ENCODE data around the gene MRPS33.
"Not testable (repeated sequence)": the region's sequence is repeated elsewhere in the genome, so short reads cannot be mapped to it uniquely, and the experiment has no call there.

Gene MRPS33

DNA sequence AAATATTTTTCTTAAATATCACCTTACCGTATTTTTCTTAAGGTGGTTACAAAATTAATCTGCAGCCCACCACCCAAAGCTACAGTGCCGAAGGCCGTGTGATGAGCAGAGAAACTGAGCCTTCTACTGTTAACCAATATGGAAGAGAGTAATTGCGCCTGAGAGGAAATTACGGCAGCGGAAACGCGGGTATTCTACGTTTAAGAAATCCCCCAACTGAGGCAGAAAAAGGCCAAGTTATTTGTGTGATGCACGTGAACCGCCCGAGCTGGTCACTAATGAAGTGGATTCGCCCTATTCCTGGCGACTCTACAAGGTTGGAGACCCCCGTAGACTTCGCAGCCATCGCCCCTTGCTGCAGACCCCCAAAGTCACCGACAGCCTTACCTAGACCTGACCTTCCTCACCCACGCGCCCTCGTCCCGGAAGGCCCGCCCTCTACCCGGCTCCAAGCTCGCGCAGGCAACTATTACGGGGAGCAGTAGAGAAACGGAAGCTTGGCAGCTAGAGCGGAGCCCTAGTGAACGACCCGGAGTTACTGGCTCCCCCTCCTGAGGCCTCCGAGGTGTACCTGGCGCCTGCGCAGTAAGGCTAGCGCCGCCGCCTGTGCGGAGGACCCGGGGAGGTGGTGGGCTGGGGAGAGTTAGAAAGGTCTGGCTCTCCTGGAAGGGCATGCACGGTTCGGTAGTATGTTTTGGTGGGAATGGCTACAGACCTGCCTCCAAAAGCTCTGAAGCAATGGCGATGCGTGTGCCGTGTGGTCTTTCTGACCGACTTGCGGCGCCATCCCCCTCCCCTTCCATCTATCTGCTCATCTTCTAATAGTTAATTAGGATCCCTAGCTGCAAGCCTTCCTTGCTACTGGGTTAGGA is at the start of gene MRPS33:
Gene MRPS33, minus strand, starts transcription at position 429 of the 872 bp plus-strand sequence. CDS start 4,319 bp downstream, outside the sequence.
- DNase-seq, result peak; percentile 71 to 99 (median 95)

DNA sequence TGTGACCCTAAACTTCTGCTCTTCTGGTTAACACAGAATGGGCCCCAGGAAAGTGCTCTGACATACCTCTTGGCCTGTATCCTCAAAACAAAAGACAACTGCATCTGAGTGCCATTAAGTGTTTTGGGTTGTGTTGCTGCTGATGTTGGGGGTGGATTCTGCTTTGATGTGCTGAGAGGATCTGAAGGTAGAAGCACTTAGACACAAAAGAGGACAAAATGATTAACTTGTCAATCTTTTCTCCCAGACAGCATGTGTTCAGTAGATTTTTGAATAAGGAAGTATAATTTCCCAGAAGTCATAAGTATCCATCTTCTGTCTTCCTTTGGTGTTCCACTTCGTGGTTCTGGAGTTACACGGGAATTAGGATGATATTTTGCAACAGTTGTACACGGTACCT is 43.0 kb upstream of the MRPS33 start:
- DNase-seq, result no peak

DNA sequence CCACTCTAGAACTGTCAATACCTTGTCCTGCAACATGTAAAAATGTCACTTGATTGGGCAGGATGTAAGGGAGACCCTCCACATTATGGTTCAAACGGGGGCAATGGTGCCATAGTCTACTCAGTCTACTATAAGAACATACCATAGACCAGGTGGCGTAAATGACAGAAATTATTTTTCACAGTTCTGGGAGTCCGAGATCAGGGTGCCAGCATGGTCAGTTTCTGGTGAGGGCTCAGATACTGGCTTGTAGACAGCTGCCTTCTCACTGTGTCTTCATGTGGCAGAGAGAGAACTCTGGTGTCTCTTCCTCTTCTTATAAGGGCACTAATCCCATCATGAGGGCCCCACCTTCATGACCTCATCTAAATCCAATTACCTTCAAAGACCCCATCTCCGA is 40.4 kb upstream of the MRPS33 start:
- no peak for DNase-seq

DNA sequence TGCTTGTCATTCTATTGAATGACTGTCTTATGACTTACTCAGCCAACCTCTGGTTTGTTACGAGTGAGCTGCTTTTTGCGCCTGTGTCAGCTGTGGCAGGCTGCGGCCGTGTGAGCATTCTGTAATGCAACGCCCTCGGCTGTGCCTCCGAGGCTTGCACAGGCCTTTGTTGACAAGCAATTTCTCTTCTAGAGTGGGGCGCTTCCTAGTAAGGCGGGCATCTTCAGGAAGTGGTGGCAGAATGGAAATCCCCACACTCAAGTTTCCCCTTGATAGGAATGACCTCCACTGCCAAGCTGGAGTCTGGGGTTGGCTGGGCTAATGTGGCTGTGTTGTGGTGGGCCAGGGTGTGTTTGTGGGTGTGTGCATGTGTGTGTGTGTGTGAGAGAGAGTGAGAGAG is 38.9 kb upstream of the MRPS33 start:
- no peak for DNase-seq

DNA sequence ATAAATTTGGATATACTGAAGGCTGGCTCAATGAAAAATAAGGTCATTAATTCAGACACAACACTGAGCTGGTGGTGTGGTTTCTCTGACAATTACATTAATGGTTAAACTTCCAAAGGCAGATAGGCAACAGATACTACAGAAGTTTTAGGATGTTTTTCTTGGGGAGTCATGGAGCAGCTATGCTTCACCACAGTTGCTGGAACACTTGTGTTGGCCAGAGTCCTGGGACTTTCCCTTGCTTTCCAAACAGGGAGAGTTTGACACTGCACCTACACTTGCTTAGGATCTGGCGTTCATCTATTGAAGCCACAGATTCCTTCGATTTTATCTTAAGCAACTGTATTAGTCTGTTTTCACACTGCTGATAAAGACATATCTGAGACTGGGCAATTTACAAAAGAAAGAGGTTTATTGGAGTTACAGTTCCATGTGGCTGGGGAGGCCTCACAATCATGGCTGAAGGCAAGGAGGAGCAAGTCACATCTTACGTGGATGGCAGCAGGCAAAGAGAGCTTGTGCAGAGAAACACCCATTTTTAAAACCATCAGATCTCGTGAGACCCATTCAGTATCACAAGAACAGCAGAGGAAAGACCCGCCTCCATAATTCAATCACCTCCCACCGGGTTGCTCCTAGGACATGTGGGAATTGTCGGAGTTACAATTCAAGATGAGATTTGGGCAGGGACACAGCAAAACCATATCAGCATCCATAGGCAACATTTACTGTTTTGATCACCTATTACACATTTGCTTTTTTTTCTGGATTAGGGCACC is 31.3 kb upstream of the MRPS33 start:
- DNase-seq, result no peak

DNA sequence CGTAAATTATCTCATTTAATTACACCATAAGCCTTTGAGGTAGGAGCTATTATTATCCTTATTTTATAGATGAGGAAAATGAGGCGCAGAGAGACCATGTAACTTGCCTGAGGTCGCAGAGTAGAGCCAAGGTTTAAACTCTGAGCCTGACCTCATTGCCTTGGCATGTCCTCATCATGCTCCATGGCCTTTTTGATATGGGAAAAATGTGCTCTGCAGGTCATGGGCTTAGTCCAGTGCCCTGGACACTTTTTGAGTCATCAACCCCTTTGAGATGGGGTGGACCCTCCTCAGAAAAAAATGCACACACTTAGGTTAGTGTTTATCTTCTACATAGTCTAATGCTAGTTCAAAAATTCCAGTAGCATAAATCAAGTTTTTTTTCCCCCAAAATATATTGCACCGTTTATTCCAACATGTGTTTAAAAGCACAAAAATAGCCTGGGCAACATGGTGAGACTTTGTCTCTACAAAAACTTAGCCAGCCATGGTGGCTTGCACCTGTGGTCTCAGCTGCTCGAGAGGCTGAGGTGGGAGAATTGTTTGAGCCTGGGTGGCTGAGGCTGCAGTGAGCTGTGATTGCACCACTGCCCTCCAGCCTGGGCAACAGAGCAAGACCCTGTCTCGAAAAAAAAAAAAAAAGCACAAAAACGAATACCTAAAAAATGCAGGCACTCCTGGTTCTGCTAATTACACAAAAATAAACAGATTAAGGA is 30.5 kb upstream of the MRPS33 start:
- no peak for DNase-seq

DNA sequence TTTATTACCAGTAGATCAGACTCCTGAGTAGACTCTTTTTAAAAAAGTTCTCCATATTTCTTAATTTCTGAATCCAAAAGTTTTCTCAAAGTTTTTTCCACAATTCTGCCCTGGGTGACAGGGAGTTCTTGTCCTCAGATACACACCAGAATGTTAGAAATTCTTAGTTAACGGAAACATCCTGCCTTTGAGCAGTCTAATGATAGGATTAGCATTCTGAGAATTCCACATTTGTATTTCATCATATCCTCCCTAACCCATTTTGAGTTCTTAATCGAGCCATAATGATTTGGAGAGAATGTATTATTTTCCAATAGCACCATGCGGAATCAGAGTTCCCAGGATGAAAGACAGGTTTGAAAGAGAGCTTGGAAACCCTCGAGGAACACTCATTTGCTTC is 28.9 kb upstream of the MRPS33 start:
- DNase-seq, result no peak

DNA sequence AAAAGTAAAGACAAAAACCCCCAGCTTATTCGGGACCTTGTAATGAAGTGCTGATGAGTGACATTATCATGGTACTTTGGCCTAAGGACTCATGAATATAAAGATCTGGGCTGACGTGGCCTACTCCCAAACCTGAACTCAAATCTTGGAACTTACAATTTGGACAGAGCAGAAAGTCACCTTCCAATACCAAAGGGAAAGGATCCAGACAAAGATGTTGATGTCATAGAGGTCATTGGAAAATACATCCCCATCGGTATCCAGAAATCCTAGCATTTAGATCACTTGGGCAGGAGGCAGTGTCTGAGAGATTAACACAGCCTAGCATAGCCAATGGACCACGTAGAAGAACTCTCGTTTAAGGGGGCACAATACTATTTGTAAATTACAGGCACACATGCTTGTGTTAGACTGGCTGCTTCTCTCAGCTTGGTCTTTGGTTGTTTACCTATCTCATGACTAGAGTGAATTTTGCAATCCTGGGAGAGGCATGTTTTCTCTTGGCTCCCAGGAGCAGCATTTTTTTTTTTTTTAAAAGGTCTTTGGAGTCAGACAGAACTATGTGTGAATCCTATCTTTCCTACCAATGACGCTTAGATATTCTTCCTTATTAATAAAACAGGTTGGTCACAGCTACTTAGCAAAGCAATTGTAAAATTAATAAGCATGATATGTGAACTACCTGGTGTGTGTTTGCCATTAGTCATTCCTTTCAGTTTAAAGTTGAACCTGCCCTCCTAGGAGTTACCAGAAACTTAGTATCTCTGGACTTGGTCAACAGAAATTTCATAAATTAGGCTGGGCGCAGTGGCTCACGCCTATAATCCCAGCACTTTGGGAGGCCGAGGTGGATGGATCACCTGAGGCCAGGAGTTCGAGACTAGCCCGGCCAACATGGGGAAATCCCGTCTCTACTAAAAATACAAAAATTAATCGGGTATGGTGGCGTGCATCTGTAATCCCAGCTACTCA is 27.8 kb upstream of the MRPS33 start:
- DNase-seq, result no peak

DNA sequence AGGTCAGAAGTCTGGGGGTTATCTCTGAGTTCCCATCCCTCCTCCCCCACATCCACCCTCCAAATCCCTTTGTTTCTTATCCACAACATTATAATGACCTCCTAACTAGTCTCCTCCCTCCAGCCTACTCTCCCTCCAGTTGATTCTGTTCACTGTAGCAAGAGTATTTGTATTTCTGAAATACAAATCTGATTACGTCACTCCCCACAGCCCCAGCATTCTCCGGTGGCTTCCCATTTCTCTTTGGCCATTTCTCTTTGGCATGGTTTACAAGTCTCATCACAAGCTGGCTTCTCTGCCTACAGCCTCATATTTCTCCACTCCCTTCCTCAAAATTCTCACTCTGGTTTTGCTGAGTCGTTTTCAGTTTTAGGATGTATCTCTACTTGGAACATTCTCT is 24.6 kb upstream of the MRPS33 start:
- no peak for DNase-seq

DNA sequence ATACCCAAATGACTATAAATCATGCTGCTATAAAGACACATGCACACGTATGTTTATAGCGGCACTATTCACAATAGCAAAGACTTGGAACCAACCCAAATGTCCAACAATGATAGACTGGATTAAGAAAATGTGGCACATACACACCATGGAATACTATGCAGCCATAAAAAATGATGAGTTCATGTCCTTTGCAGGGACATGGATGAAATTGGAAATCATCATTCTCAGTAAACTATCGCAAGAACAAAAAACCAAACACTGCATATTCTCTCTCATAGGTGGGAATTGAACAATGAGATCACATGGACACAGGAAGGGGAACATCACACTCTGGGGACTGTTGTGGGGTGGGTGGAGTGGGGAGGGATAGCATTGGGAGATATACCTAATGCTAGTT is 23.3 kb upstream of the MRPS33 start:
- DNase-seq, result not testable (repeated sequence)

DNA sequence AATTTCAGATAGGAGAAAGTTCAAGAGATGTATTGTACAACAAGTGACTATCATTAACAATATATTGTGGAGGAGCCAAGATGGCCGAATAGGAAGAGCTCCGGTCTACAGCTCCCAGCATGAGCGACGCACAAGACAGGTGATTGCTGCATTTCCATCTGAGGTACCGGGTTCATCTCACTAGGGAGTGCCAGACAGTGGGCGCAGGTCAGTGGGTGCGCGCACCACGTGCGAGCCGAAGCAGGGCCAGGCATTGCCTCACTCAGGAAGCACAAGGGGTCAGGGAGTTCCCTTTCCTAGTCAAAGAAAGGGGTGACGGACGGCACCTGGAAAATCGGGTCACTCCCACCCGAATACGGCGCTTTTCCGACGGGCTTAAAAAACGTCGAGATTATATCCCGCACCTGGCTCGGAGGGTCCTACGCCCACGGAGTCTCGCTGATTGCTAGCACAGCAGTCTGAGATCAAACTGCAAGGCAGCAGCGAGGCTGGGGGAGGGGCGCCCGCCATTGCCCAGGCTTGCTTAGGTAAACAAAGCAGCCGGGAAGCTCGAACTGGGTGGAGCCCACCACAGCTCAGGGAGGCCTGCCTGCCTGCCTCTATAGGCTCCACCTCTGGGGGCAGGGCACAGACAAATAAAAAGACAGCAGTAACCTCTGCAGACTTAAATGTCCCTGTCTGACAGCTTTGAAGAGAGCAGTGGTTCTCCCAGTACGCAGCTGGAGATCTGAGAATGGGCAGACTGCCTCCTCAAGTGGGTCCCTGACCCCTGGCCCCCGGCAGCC is 18.0 kb upstream of the MRPS33 start:
- not testable (repeated sequence) for DNase-seq

DNA sequence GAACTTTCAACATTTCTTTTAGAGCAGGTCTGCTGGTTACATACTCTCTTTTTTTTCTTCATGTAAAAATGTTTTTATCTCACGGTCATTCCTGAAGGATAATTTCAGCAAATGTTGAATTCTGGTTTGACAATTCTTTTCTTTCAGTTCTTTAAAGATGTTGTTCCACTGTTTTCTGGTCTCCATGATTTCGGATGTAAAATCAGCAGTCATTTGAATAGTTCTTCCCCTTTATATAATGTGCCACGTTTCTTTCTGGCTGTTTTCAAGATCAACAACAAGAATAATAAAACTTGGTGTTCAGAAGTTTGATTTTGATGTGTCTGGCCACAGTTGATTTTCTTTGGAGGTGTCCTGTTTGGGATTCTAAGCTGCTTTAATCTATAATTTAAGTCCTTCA is 14.0 kb upstream of the MRPS33 start:
- no peak for DNase-seq

DNA sequence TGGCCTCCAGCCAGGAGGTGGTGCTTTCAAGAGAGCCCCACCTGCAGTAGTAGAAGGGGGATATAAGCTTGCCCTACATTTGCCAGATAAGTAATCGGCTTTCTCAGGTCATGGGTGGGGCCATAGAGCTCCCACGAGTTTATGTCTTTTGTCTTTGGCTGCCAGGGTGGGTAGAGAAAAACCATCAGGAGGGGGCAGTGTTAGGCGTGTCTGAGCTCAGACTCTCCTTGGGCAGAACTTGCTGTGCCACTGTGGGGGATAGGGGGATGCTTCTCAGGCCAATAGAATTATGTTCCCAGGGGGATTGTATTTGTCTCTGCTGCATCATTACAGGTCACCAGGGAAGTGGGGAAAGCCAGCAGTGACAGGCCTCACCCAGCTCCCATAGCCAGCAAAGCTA is 12.3 kb upstream of the MRPS33 start:
- no peak for DNase-seq

DNA sequence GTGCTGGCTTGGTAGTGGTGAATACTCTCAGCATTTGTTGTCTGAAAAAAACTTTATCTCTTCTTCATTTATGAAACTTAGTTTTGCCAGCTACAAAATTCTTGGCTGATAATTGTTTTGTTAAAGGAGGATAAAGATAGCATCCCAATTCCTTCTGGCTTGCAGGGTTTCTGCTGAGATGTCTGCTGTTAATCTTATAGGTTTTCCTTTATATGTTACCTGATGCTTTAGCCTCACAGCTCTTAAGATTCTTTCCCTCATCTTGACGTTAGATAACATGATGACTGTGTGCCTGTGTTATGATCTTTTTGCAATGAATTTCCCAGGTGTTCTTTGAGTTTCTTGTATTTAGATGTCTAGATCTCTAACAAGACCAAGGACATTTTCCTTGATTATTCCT is 9.9 kb upstream of the MRPS33 start:
- no peak for DNase-seq

DNA sequence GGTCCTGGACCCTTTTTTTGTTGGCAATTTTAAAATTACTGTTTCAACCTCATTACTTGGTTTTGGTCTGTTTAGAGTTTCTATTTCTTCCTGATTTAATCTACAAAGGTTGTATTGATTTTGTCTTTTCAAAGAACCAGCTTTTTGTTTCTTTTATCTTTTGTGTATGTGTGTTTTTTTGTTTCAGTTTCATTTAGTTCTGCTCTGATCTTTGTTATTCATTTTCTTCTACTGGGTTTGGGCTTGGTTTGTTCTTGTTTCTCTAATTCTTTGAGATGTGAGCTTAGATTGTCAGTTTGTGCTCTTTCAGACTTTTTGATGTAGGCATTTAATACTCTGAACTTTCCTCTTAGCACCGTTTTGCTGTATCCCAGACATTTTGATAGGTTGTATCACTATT is 8.5 kb upstream of the MRPS33 start:
- no peak for DNase-seq

DNA sequence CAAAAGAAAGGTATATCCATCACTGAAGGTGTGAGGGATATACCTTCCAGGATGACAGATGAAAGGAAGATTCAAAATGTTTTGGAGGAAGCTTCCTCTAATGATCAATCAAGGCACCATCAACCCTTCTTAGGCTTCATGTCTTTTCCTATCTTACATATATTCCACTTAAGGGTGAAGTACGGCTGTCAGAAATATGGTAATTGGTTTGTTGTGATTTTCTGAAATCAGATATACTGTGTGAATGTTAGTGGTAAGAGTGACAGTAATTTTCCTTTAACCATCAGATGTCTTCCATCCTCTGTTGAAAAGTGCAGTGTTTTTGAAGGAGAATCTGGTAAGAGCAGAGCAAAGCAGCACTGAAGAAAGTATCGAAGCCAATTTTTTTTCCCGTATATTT is 2.8 kb upstream of the MRPS33 start:
- DNase-seq, result no peak

DNA sequence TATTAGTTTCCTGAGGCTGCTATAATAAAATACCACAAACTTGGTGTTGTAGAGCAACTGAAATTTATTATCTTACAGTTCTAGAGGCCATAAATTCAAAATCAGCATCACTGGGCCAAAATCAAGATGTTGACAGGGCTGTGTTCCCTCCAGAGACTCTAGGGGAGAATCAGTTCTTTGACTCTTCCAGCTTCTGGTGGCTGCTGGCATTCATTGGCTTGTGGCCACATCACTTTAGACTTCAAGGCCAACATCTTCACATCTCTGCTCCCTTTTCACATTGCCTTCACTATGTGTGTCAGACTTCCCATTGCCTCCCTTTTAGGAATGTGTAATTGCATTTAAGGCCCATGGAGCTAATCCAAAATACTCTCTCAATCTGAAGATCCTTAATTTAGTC is 1.6 kb upstream of the MRPS33 start:
- no peak for DNase-seq

DNA sequence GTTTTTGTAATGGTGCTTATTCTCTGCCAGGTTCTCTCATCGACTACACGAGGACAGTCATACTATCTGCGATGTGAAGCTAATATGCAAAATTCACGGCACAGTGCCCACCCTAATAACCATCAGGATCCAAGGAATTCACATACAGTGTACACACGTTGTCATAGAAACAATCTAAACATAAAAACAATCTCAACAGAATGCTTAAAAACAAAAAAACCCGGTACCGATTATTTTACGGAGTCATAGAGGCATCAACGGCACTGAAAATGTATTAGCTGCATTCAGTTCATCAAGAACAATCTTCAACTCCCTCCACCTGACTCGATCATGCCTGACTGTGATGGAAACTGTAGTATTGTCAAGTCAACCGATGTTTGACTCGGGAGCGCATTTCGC is 628 bp downstream of the MRPS33 start:
- no peak for DNase-seq

DNA sequence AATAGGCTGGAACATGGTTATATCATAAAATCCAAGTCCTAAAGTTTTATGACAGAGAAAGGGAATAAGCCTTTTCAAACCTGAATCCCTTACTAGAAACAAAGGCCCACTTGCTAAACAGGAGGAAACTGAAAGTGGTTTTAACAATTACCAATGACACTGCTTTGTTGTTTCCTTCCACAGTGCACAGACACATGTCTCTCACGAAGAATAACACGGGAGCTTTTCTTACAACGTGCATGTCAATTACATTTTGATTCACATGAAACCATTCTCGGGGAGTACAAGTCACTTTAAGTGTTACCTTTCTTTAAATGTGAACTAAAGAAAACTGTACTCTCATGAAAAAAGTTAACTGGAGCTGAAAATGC is 1.4 kb downstream of the MRPS33 start:
- DNase-seq, result no peak
